ENCODE results near the gene RILP.
"Not testable (repeated sequence)": the region's sequence is repeated elsewhere in the genome, so short reads cannot be mapped to it uniquely, and the experiment has no call there.

RILP gene

DNA sequence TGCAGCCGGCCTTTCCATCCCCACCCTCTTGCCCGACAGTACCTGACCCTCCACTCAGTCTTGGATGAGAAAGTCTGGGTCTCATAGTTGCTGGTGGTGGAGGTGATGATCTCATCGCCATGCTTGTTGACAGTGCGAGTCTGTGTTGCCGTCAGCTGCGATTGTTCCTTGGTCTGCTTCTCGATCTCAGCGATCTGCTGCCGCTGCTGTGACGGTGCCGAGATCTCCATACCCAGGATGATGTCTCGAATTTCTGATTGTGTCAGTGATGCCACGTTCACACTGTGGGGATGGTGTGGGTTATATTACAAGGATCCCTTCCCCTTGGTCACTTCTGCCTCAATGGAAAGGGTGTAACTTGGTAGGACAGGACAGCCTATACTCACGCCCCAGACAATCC, 4.1 kb upstream of the RILP start:
- Histone ChIP-seq H3K36me3 (replicated peaks; ENCODE audit: insufficient read depth, low read length) (peaks cover 10% of the 10 kb centered on the region), H3K9ac (ENCODE audit: low read length) (no peak overlapping the region), H3F3A (ENCODE audit: insufficient read depth, low read length) (peaks cover 27% of the 10 kb centered on the region), H3K9me2 (replicated peaks; ENCODE audit: insufficient read depth, low read length) (no peaks in the 10 kb centered on the region), H3K4me3 (ENCODE audit: low read length) (no peak overlapping the region), H2AFZ (ENCODE audit: low read length) (no peak overlapping the region), H3K4me1 (ENCODE audit: low read length) (peaks cover 5% of the 10 kb centered on the region; the same call in 1 of the 2 replicates), H3K79me2 (ENCODE audit: low read length) (peaks cover 7% of the 10 kb centered on the region), H3K27me3 (replicated peaks; ENCODE audit: insufficient read depth, low read length) (no peaks in the 10 kb centered on the region), H4K20me1 (ENCODE audit: insufficient read depth, low read length) (no peaks in the 10 kb centered on the region), H3K9me3 (replicated peaks; ENCODE audit: insufficient read depth, low read length) (no peaks in the 10 kb centered on the region), H3K27ac (ENCODE audit: low read length) (no peak overlapping the region), H3K4me2 (ENCODE audit: low read depth, low read length) (no peak overlapping the region)
- TF ChIP-seq EZH2 (optimal IDR thresholded peaks at IDR 0.05; ENCODE audit: low read depth, low read length) (no peak), EZH2phosphoT487 (IDR thresholded peaks at IDR 0.05; ENCODE audit: low read length) (no peak)
- TF ChIP-seq, protein P1, sequence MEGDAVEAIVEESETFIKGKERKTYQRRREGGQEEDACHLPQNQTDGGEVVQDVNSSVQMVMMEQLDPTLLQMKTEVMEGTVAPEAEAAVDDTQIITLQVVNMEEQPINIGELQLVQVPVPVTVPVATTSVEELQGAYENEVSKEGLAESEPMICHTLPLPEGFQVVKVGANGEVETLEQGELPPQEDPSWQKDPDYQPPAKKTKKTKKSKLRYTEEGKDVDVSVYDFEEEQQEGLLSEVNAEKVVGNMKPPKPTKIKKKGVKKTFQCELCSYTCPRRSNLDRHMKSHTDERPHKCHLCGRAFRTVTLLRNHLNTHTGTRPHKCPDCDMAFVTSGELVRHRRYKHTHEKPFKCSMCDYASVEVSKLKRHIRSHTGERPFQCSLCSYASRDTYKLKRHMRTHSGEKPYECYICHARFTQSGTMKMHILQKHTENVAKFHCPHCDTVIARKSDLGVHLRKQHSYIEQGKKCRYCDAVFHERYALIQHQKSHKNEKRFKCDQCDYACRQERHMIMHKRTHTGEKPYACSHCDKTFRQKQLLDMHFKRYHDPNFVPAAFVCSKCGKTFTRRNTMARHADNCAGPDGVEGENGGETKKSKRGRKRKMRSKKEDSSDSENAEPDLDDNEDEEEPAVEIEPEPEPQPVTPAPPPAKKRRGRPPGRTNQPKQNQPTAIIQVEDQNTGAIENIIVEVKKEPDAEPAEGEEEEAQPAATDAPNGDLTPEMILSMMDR (IDR thresholded peaks at IDR 0.05; ENCODE audit: low read length): no peak
- DNase-seq: no peak

DNA sequence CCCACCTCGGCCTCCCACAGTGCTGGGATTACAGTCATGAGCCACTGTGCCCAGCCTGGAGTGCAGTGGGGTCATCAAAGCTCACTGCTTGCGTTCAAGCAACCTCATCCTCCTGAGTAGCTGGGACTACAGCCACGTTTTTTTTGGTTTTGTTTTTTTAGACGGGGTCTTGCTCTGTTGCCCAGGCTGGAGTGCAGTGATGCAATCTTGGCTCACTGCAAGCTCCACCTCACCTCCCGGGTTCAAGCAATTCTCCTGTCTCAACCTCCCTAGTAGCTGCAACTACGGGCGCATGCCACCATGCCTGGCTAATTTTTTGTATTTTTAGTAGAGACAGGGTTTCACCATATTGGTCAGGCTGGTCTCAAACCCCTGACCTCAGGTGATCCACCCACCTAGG, 3.1 kb upstream of the RILP start:
- not testable (repeated sequence) for H3K4me3 ChIP-seq (ENCODE audit: low read length); DNase-seq; H4K20me1 ChIP-seq (ENCODE audit: insufficient read depth, low read length); H3K9me2 ChIP-seq (replicated peaks; ENCODE audit: insufficient read depth, low read length); H3K36me3 ChIP-seq (replicated peaks; ENCODE audit: insufficient read depth, low read length); H3K9me3 ChIP-seq (replicated peaks; ENCODE audit: insufficient read depth, low read length); H3K79me2 ChIP-seq (ENCODE audit: low read length); H3K27me3 ChIP-seq (replicated peaks; ENCODE audit: insufficient read depth, low read length); H3K9ac ChIP-seq (ENCODE audit: low read length); H3K27ac ChIP-seq (ENCODE audit: low read length); H2AFZ ChIP-seq (ENCODE audit: low read length); H3K4me2 ChIP-seq (ENCODE audit: low read depth, low read length)
- Histone ChIP-seq H3K4me1 (ENCODE audit: low read length) (peaks cover 10% of the 10 kb centered on the region), H3F3A (ENCODE audit: insufficient read depth, low read length) (peaks cover 27% of the 10 kb centered on the region)

DNA sequence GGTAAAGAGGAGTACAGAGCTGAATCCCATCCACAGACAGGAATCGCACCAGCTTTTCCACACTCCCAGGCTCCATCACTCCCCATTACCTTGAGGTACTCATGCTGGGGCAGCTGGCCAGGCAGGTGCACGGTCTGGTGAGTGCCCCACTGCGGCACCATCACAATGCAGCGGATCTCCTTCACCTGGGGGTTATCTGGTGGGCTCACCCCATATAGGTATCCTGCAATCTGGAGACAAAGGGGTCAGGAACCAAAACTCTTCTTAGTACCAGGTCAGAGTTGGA, 1.8 kb upstream of the RILP start:
- H3K27ac ChIP-seq (ENCODE audit: low read length): no peak overlapping the region
- H3K9me3 ChIP-seq (replicated peaks; ENCODE audit: insufficient read depth, low read length): no peaks in the 10 kb centered on the region
- H3K9me2 ChIP-seq (replicated peaks; ENCODE audit: insufficient read depth, low read length): no peaks in the 10 kb centered on the region
- TF ChIP-seq EZH2 (optimal IDR thresholded peaks at IDR 0.05; ENCODE audit: low read depth, low read length) (no peak), EZH2phosphoT487 (IDR thresholded peaks at IDR 0.05; ENCODE audit: low read length) (no peak)
- TF ChIP-seq, protein P1 (IDR thresholded peaks at IDR 0.05; ENCODE audit: low read length): no peak
- H3K79me2 ChIP-seq (ENCODE audit: low read length): no peaks in the 10 kb centered on the region
- no peaks in the 10 kb centered on the region for H3K27me3 ChIP-seq (replicated peaks; ENCODE audit: insufficient read depth, low read length)
- H2AFZ ChIP-seq (ENCODE audit: low read length): no peak overlapping the region
- peaks cover 27% of the 10 kb centered on the region for H3F3A ChIP-seq (ENCODE audit: insufficient read depth, low read length)
- no peaks in the 10 kb centered on the region for H4K20me1 ChIP-seq (ENCODE audit: insufficient read depth, low read length)
- no peak overlapping the region for H3K9ac ChIP-seq (ENCODE audit: low read length)
- no peak for DNase-seq
- H3K4me2 ChIP-seq (ENCODE audit: low read depth, low read length): no peak overlapping the region
- H3K36me3 ChIP-seq (replicated peaks; ENCODE audit: insufficient read depth, low read length): peaks cover 3% of the 10 kb centered on the region
- H3K4me3 ChIP-seq (ENCODE audit: low read length): no peak overlapping the region
- H3K4me1 ChIP-seq (ENCODE audit: low read length): peaks cover 10% of the 10 kb centered on the region

- no peaks in the 10 kb centered on the region for H3K9me3 ChIP-seq (replicated peaks; ENCODE audit: insufficient read depth, low read length)
- no peak overlapping the region for H3K27ac ChIP-seq (ENCODE audit: low read length)
- H3K27me3 ChIP-seq (replicated peaks; ENCODE audit: insufficient read depth, low read length): no peaks in the 10 kb centered on the region
- no peak for TF ChIP-seq EZH2 (optimal IDR thresholded peaks at IDR 0.05; ENCODE audit: low read depth, low read length)
- TF ChIP-seq EZH2phosphoT487 (IDR thresholded peaks at IDR 0.05; ENCODE audit: low read length): no peak
- TF ChIP-seq, protein P1 (IDR thresholded peaks at IDR 0.05; ENCODE audit: low read length): no peak
- H3K9me2 ChIP-seq (replicated peaks; ENCODE audit: insufficient read depth, low read length): no peaks in the 10 kb centered on the region
- H3F3A ChIP-seq (ENCODE audit: insufficient read depth, low read length): peaks cover 27% of the 10 kb centered on the region
- peaks cover 10% of the 10 kb centered on the region for H3K4me1 ChIP-seq (ENCODE audit: low read length)
- H3K4me2 ChIP-seq (ENCODE audit: low read depth, low read length): no peak overlapping the region; the same call in 1 of the 2 replicates
- no peak overlapping the region for H3K4me3 ChIP-seq (ENCODE audit: low read length)
- H3K36me3 ChIP-seq (replicated peaks; ENCODE audit: insufficient read depth, low read length): peaks cover 3% of the 10 kb centered on the region
- H3K79me2 ChIP-seq (ENCODE audit: low read length): no peaks in the 10 kb centered on the region
- no peak overlapping the region for H2AFZ ChIP-seq (ENCODE audit: low read length)
- peak; percentile 5 for DNase-seq
- H3K9ac ChIP-seq (ENCODE audit: low read length): no peak overlapping the region
- H4K20me1 ChIP-seq (ENCODE audit: insufficient read depth, low read length): no peaks in the 10 kb centered on the region
These were observed 1.3 kb upstream of the RILP start for GRCh38 chr17:1650731-1651558.

Measured in MM.1S (cell line).